Ishikawa (cell line): ENCODE data around the gene ELOVL2.

ENCODE experiments used
- CEBPB ChIP-seq: IDR thresholded peaks from 2 replicates; pipeline ENCODE4 v1.6.1; 2012
- CREB1 ChIP-seq: IDR thresholded peaks from 2 replicates; pipeline ENCODE4 v1.6.1; 2012; ENCODE audit warnings: low read depth
- EGR1 ChIP-seq: IDR thresholded peaks from 2 replicates; pipeline ENCODE4 v1.6.1; 2012
- EP300 ChIP-seq: IDR thresholded peaks from 2 replicates; pipeline ENCODE4 v1.6.1; 2012; ENCODE audit warnings: borderline replicate concordance
- FOXM1 ChIP-seq: IDR thresholded peaks from 2 replicates; pipeline ENCODE4 v1.6.1; 2012; ENCODE audit warnings: low read depth, borderline replicate concordance
- NFIC ChIP-seq: IDR thresholded peaks from 2 replicates; pipeline ENCODE4 v1.6.1; 2012
- RAD21 ChIP-seq: IDR thresholded peaks from 2 replicates; pipeline ENCODE4 v1.6.1; 2012; ENCODE audit warnings: low read depth
- TAF1 ChIP-seq: IDR thresholded peaks from 2 replicates; pipeline ENCODE4 v1.6.1; 2012; ENCODE audit warnings: low read depth, mild to moderate bottlenecking
- TCF12 ChIP-seq: IDR thresholded peaks from 2 replicates; pipeline ENCODE4 v1.6.1; 2012; ENCODE audit warnings: low read depth
- TEAD4 ChIP-seq: IDR thresholded peaks from 2 replicates; pipeline ENCODE4 v1.6.1; 2012
- YY1 ChIP-seq: IDR thresholded peaks from 2 replicates; pipeline ENCODE4 v1.6.1; 2012; ENCODE audit warnings: low read depth
- ZBTB7A ChIP-seq: IDR thresholded peaks from 2 replicates; pipeline ENCODE4 v1.6.1; 2012; ENCODE audit warnings: low read depth
- TF ChIP-seq, protein P1 (sequence below): IDR thresholded peaks from 2 replicates; pipeline ENCODE4 v1.6.1; 2012; ENCODE audit warnings: low read depth, mild to moderate bottlenecking
- TF ChIP-seq, protein P2 (sequence below): IDR thresholded peaks from 2 replicates; pipeline ENCODE4 v1.6.1; 2012
- TF ChIP-seq, protein P3 (sequence below): IDR thresholded peaks from 2 replicates; pipeline ENCODE4 v1.6.1; 2012

The ELOVL2 gene

DNA sequence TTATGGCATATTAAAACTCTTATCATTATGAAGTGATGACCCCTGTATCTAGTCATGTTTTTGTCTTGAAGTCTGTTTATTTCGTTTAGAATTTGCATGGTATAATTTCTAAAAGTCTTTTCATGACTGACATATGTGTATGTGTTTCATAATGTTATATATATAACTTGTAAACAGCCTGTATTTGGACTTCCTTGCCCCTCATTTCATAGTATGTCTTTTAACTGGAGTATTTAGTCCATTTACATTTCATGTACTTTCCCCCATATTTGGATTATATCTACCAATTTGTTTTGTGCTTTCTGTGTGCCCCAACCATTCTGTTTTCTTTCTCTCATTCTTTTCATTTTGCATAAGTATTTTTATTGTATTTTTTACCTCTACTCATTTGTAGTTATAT lies 98.3 kb downstream of the ELOVL2 start:
- TF ChIP-seq, protein P1, sequence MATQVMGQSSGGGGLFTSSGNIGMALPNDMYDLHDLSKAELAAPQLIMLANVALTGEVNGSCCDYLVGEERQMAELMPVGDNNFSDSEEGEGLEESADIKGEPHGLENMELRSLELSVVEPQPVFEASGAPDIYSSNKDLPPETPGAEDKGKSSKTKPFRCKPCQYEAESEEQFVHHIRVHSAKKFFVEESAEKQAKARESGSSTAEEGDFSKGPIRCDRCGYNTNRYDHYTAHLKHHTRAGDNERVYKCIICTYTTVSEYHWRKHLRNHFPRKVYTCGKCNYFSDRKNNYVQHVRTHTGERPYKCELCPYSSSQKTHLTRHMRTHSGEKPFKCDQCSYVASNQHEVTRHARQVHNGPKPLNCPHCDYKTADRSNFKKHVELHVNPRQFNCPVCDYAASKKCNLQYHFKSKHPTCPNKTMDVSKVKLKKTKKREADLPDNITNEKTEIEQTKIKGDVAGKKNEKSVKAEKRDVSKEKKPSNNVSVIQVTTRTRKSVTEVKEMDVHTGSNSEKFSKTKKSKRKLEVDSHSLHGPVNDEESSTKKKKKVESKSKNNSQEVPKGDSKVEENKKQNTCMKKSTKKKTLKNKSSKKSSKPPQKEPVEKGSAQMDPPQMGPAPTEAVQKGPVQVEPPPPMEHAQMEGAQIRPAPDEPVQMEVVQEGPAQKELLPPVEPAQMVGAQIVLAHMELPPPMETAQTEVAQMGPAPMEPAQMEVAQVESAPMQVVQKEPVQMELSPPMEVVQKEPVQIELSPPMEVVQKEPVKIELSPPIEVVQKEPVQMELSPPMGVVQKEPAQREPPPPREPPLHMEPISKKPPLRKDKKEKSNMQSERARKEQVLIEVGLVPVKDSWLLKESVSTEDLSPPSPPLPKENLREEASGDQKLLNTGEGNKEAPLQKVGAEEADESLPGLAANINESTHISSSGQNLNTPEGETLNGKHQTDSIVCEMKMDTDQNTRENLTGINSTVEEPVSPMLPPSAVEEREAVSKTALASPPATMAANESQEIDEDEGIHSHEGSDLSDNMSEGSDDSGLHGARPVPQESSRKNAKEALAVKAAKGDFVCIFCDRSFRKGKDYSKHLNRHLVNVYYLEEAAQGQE = no peak
- TF ChIP-seq CREB1 = no peak
- no peak for TF ChIP-seq YY1
- no peak for TF ChIP-seq EGR1

DNA sequence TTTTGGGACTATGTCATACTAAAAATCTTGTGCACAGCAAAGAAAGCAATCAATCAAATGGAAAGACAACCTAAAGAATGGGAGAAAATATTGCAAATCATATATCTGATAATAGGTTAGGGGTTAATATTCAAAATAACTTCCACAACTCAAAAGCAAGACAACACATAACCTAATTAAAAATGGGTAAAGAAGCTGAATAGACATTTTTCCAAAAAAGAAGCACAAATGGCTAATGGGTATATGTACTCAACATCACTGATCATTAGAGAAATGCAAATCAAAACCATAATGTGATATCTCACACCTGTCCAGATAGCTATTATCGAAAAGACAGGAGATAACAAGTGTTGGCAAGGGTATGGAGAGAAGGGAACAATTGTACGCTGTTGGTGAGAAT lies 104.3 kb downstream of the ELOVL2 start:
- TF ChIP-seq CEBPB = no peak
- TF ChIP-seq RAD21 = no peak
- TF ChIP-seq, protein P2, sequence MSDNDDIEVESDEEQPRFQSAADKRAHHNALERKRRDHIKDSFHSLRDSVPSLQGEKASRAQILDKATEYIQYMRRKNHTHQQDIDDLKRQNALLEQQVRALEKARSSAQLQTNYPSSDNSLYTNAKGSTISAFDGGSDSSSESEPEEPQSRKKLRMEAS = no peak
- TF ChIP-seq TAF1 = no peak
- TF ChIP-seq TEAD4 = no peak
- TF ChIP-seq TCF12 = no peak

DNA sequence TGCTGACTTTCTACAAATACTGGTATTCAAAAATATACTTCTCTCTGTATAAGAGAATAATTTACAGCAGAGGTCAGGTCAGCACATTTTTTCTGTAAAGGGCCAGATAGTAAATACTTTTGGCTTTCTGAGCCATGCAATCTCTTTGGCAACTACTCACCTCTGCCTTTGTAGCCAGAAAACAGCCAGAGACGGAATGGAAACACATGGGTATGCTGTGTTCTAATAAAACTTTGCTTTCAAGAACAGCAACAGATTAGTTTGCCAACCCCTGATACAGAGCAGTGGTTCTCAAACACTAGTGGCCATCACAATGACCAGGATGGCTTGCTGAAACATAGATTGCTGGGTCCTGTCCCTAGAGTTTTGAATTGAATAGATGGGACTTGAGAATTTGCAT lies 111.0 kb downstream of the ELOVL2 start:
- no peak for TF ChIP-seq ZBTB7A
- TF ChIP-seq YY1 = no peak
- no peak for TF ChIP-seq CEBPB
- TF ChIP-seq TAF1 = no peak
- TF ChIP-seq RAD21 = no peak
- TF ChIP-seq EGR1 = no peak
- TF ChIP-seq, protein P1 = no peak
- TF ChIP-seq EP300 = no peak
- TF ChIP-seq TCF12 = no peak
- no peak for TF ChIP-seq CREB1
- TF ChIP-seq, protein P3, sequence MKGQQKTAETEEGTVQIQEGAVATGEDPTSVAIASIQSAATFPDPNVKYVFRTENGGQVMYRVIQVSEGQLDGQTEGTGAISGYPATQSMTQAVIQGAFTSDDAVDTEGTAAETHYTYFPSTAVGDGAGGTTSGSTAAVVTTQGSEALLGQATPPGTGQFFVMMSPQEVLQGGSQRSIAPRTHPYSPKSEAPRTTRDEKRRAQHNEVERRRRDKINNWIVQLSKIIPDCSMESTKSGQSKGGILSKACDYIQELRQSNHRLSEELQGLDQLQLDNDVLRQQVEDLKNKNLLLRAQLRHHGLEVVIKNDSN = no peak
- TF ChIP-seq FOXM1 = no peak
- TF ChIP-seq, protein P2 = no peak
- no peak for TF ChIP-seq TEAD4
- TF ChIP-seq NFIC = no peak
